Measurements from ENCODE around the gene PEMT. TPM values are rescaled to one million over a fixed set of nuclear protein-coding genes. Genes with fewer than 3 reads are reported as not detected.

PEMT gene
- total RNA-seq, 1 experiment from 2014 or later: 53.1 TPM

DNA sequence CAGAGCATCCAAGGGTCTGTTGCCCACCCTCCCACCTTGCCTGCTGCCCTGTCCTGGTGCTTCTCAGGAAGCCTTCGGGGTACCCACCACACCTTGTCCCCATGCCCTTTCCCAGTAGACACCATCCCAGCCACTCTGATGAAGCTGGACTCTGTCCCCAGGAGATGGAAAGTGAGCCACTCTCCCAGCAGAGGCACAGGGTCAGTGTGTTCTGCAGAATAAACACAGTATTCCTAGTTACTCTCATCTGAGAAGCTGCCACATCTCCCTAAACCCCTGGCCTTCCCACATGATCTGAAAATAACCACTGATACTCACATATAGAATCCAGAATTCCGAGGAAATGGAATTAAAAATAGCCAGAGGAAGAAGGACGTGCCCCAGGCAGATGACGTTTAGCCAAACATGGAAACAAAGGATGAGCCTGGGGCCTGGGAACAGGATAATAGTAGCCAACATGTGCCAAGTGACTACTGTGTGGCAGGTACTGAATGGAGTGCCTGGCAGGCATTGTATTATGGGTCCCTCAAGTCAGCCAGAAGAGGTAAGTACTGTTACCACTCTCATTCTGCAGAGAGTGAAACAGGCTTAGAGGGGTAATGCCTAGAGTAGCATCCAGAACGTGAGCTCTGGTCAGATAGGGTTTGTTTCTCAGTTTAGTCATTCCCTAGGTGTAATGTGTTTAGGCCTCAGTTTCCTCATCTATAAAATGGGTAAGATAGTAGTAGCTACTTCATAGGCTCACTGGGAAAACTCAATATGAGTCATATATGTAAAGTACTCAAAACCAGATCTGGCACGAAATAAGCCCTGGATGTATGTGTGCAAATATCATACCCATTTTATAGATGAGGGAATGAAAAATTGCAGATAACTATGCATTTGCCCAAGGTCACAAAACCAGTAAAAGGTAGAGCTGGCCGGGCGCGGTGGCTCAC lies 20.8 kb upstream of the PEMT start:
- DNase-seq (ENCODE audit: low spot score) (no peak), ATAC-seq (no peak)
- ChIA-PET CTCF (interaction anchor here (0.6 to 2.1 kb wide), 10 partner anchors 10 to 343 kb away, joined by 3 to 36 read pairs (median 6); partner anchors contain the start of gene RASD1), POLR2A (no interaction called here)
- peaks cover 16% of the 10 kb centered on the region for H3K9me3 Mint-ChIP-seq
- peaks cover 9% of the 10 kb centered on the region; the same call in 1 of the 2 replicates for H3K36me3 Mint-ChIP-seq
- peak overlapping the region; percentile 6; the same call in 1 of the 2 replicates for H3K27ac Mint-ChIP-seq
- no peaks in the 10 kb centered on the region; the same call in 1 of the 2 replicates for H3K27me3 Mint-ChIP-seq (ENCODE audit: low read depth)
- TF ChIP-seq, protein P1, sequence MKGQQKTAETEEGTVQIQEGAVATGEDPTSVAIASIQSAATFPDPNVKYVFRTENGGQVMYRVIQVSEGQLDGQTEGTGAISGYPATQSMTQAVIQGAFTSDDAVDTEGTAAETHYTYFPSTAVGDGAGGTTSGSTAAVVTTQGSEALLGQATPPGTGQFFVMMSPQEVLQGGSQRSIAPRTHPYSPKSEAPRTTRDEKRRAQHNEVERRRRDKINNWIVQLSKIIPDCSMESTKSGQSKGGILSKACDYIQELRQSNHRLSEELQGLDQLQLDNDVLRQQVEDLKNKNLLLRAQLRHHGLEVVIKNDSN (CRISPR knock-in tag; IDR thresholded peaks at IDR 0.05): no peak
- no peak for TF ChIP-seq ATF1 (CRISPR knock-in tag; IDR thresholded peaks at IDR 0.05)
- TF ChIP-seq, protein P2, sequence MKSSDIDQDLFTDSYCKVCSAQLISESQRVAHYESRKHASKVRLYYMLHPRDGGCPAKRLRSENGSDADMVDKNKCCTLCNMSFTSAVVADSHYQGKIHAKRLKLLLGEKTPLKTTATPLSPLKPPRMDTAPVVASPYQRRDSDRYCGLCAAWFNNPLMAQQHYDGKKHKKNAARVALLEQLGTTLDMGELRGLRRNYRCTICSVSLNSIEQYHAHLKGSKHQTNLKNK (CRISPR knock-in tag; IDR thresholded peaks at IDR 0.05): no peak
- TF ChIP-seq FOXP1 (CRISPR knock-in tag; IDR thresholded peaks at IDR 0.05; ENCODE audit: borderline replicate concordance): no peak
- TF ChIP-seq, protein P3, sequence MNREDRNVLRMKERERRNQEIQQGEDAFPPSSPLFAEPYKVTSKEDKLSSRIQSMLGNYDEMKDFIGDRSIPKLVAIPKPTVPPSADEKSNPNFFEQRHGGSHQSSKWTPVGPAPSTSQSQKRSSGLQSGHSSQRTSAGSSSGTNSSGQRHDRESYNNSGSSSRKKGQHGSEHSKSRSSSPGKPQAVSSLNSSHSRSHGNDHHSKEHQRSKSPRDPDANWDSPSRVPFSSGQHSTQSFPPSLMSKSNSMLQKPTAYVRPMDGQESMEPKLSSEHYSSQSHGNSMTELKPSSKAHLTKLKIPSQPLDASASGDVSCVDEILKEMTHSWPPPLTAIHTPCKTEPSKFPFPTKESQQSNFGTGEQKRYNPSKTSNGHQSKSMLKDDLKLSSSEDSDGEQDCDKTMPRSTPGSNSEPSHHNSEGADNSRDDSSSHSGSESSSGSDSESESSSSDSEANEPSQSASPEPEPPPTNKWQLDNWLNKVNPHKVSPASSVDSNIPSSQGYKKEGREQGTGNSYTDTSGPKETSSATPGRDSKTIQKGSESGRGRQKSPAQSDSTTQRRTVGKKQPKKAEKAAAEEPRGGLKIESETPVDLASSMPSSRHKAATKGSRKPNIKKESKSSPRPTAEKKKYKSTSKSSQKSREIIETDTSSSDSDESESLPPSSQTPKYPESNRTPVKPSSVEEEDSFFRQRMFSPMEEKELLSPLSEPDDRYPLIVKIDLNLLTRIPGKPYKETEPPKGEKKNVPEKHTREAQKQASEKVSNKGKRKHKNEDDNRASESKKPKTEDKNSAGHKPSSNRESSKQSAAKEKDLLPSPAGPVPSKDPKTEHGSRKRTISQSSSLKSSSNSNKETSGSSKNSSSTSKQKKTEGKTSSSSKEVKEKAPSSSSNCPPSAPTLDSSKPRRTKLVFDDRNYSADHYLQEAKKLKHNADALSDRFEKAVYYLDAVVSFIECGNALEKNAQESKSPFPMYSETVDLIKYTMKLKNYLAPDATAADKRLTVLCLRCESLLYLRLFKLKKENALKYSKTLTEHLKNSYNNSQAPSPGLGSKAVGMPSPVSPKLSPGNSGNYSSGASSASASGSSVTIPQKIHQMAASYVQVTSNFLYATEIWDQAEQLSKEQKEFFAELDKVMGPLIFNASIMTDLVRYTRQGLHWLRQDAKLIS (CRISPR knock-in tag; IDR thresholded peaks at IDR 0.05; ENCODE audit: borderline replicate concordance): no peak
- TF ChIP-seq MYBL2 (CRISPR knock-in tag; IDR thresholded peaks at IDR 0.05): no peak
- TF ChIP-seq JUN (CRISPR knock-in tag; IDR thresholded peaks at IDR 0.05): no peak
- no peak for TF ChIP-seq KAT7 (CRISPR knock-in tag; IDR thresholded peaks at IDR 0.05; ENCODE audit: borderline replicate concordance)
- TF ChIP-seq, protein P4, sequence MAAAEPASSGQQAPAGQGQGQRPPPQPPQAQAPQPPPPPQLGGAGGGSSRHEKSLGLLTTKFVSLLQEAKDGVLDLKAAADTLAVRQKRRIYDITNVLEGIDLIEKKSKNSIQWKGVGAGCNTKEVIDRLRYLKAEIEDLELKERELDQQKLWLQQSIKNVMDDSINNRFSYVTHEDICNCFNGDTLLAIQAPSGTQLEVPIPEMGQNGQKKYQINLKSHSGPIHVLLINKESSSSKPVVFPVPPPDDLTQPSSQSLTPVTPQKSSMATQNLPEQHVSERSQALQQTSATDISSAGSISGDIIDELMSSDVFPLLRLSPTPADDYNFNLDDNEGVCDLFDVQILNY (CRISPR knock-in tag; IDR thresholded peaks at IDR 0.05): no peak
- TF ChIP-seq, protein P5, sequence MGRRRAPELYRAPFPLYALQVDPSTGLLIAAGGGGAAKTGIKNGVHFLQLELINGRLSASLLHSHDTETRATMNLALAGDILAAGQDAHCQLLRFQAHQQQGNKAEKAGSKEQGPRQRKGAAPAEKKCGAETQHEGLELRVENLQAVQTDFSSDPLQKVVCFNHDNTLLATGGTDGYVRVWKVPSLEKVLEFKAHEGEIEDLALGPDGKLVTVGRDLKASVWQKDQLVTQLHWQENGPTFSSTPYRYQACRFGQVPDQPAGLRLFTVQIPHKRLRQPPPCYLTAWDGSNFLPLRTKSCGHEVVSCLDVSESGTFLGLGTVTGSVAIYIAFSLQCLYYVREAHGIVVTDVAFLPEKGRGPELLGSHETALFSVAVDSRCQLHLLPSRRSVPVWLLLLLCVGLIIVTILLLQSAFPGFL (CRISPR knock-in tag; IDR thresholded peaks at IDR 0.05; ENCODE audit: borderline replicate concordance): no peak
- TF ChIP-seq, protein P6, sequence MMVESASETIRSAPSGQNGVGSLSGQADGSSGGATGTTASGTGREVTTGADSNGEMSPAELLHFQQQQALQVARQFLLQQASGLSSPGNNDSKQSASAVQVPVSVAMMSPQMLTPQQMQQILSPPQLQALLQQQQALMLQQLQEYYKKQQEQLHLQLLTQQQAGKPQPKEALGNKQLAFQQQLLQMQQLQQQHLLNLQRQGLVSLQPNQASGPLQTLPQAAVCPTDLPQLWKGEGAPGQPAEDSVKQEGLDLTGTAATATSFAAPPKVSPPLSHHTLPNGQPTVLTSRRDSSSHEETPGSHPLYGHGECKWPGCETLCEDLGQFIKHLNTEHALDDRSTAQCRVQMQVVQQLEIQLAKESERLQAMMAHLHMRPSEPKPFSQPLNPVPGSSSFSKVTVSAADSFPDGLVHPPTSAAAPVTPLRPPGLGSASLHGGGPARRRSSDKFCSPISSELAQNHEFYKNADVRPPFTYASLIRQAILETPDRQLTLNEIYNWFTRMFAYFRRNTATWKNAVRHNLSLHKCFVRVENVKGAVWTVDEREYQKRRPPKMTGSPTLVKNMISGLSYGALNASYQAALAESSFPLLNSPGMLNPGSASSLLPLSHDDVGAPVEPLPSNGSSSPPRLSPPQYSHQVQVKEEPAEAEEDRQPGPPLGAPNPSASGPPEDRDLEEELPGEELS (CRISPR knock-in tag; IDR thresholded peaks at IDR 0.05): no peak
- no peak for TF ChIP-seq ZNF232 (CRISPR knock-in tag; IDR thresholded peaks at IDR 0.05)
- no peak for TF ChIP-seq ESRRA (CRISPR knock-in tag; IDR thresholded peaks at IDR 0.05; ENCODE audit: borderline replicate concordance)
- TF ChIP-seq RORB (CRISPR knock-in tag; IDR thresholded peaks at IDR 0.05): no peak
- no peak for TF ChIP-seq ZNF416 (CRISPR knock-in tag; IDR thresholded peaks at IDR 0.05)
- TF ChIP-seq, protein P7, sequence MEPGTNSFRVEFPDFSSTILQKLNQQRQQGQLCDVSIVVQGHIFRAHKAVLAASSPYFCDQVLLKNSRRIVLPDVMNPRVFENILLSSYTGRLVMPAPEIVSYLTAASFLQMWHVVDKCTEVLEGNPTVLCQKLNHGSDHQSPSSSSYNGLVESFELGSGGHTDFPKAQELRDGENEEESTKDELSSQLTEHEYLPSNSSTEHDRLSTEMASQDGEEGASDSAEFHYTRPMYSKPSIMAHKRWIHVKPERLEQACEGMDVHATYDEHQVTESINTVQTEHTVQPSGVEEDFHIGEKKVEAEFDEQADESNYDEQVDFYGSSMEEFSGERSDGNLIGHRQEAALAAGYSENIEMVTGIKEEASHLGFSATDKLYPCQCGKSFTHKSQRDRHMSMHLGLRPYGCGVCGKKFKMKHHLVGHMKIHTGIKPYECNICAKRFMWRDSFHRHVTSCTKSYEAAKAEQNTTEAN (CRISPR knock-in tag; IDR thresholded peaks at IDR 0.05): no peak
- TF ChIP-seq, protein P8, sequence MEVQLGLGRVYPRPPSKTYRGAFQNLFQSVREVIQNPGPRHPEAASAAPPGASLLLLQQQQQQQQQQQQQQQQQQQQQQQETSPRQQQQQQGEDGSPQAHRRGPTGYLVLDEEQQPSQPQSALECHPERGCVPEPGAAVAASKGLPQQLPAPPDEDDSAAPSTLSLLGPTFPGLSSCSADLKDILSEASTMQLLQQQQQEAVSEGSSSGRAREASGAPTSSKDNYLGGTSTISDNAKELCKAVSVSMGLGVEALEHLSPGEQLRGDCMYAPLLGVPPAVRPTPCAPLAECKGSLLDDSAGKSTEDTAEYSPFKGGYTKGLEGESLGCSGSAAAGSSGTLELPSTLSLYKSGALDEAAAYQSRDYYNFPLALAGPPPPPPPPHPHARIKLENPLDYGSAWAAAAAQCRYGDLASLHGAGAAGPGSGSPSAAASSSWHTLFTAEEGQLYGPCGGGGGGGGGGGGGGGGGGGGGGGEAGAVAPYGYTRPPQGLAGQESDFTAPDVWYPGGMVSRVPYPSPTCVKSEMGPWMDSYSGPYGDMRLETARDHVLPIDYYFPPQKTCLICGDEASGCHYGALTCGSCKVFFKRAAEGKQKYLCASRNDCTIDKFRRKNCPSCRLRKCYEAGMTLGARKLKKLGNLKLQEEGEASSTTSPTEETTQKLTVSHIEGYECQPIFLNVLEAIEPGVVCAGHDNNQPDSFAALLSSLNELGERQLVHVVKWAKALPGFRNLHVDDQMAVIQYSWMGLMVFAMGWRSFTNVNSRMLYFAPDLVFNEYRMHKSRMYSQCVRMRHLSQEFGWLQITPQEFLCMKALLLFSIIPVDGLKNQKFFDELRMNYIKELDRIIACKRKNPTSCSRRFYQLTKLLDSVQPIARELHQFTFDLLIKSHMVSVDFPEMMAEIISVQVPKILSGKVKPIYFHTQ (CRISPR knock-in tag; IDR thresholded peaks at IDR 0.05): no peak
- TF ChIP-seq, protein P9, sequence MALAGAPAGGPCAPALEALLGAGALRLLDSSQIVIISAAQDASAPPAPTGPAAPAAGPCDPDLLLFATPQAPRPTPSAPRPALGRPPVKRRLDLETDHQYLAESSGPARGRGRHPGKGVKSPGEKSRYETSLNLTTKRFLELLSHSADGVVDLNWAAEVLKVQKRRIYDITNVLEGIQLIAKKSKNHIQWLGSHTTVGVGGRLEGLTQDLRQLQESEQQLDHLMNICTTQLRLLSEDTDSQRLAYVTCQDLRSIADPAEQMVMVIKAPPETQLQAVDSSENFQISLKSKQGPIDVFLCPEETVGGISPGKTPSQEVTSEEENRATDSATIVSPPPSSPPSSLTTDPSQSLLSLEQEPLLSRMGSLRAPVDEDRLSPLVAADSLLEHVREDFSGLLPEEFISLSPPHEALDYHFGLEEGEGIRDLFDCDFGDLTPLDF (CRISPR knock-in tag; IDR thresholded peaks at IDR 0.05): no peak
- no peak overlapping the region for H3K4me3 Mint-ChIP-seq
- peaks cover 26% of the 10 kb centered on the region for H3K4me1 Mint-ChIP-seq

All from WTC11 (cell line).